Kidney (tissue), 14 donors: ENCODE results near the gene CCL5. TPM values are rescaled to one million over a fixed set of nuclear protein-coding genes. Genes with fewer than 3 reads are reported as not detected.

Experiments
- DNase-seq, 5 donors: peaks; one replicate each; pipeline ENCODE4 v3.0.0-alpha.2; 2013 to 2020
- FAIRE-seq: peaks from 2 replicates; lab custom pipeline; 2012; peaks lifted over from hg19 to GRCh38; lab: Jason Lieb, UNC
- H3K27ac ChIP-seq, 2 donors: one replicate each; pipeline ENCODE4 v1.7.0; 2013; ENCODE audit warnings: low read depth in 2 of 2, low read length in 2 of 2, inconsistent platforms in 1 of 2
- H3K27me3 ChIP-seq: one replicate; pipeline ENCODE4 v1.7.1; 2013; ENCODE audit warnings: low read length, inconsistent platforms; ENCODE audit not compliant: control insufficient read depth, insufficient read depth
- H3K36me3 ChIP-seq, 3 donors: one replicate each; pipeline versions ENCODE4 v1.7.0 to v1.7.1; 2013; ENCODE audit warnings: low read length in 3 of 3, control low read depth in 1 of 3, inconsistent platforms in 1 of 3; ENCODE audit not compliant: insufficient read depth in 3 of 3, control insufficient read depth in 2 of 3
- H3K4me1 ChIP-seq, 3 donors: one replicate each; pipeline versions ENCODE4 v1.7.0 to v1.7.1; 2013; ENCODE audit warnings: low read length in 3 of 3, inconsistent platforms in 1 of 3, low read depth in 1 of 3; ENCODE audit not compliant: control insufficient read depth in 2 of 3, insufficient read depth in 2 of 3
- H3K4me3 ChIP-seq, 3 donors: one replicate each; pipeline versions ENCODE4 v1.7.0 to v1.8.1; 2013; ENCODE audit warnings: low read length in 3 of 3, control low read depth in 1 of 3, inconsistent platforms in 1 of 3
- H3K9ac ChIP-seq, 3 donors: one replicate each; pipeline versions ENCODE4 v1.7.0 to v1.7.1; 2013; ENCODE audit warnings: low read length in 3 of 3, control low read depth in 1 of 3, inconsistent platforms in 1 of 3
- H3K9me3 ChIP-seq, 3 donors: one replicate each; pipeline versions ENCODE4 v1.7.0 to v1.7.1; 2013; ENCODE audit warnings: low read length in 3 of 3, control low read depth in 1 of 3, inconsistent platforms in 1 of 3; ENCODE audit not compliant: control insufficient read depth in 2 of 3, insufficient read depth in 1 of 3
- CTCF ChIP-seq: IDR thresholded peaks from 3 replicates; pipeline ENCODE4 v1.5.1; 2012; ENCODE audit warnings: mild to moderate bottlenecking, moderate library complexity, borderline replicate concordance; ENCODE audit not compliant: insufficient read depth; ENCODE audit errors: extremely low read depth
- intact Hi-C: fragments of 100-400 bp; cut with DNase I; formaldehyde crosslinking; loops from one replicate; pipeline ENCODE4 v1.11.1; 2022
- polyA plus RNA-seq: library from polyadenylated mRNA; stranded (reverse); fragments of 350-450 nt; fragmentation: Illumina TruSeq; extraction: RNeasy Lipid Tissue Mini Kit (QIAGEN cat#74804); gene quantifications from one replicate; pipeline ENCODE4 v1.2.3, GENCODE V29; 2014; ENCODE audit warnings: low read depth, low replicate concordance; ENCODE audit not compliant: insufficient read depth
- total RNA-seq: library from RNA; stranded (reverse); fragmentation: NEBNext Ultra II Directional; extraction: Animal tissue kit (Norgen Biotek cat#: 25700); gene quantifications from one replicate; pipeline ENCODE4 v1.2.1, GENCODE V29; 2021
- donor health status: control.
- donor health status: control.
- donor health status: control.
- donor health status: control.
- donor health status: control.
- donor health status: DM: yes; HTN: yes; CAD: no.
- donor health status: Normal renal cell carcinoma (clear cell type).

Gene CCL5
- total and polyA plus RNA-seq, 2 donors from 2014 or later: 4.2 to 10.3 TPM

DNA sequence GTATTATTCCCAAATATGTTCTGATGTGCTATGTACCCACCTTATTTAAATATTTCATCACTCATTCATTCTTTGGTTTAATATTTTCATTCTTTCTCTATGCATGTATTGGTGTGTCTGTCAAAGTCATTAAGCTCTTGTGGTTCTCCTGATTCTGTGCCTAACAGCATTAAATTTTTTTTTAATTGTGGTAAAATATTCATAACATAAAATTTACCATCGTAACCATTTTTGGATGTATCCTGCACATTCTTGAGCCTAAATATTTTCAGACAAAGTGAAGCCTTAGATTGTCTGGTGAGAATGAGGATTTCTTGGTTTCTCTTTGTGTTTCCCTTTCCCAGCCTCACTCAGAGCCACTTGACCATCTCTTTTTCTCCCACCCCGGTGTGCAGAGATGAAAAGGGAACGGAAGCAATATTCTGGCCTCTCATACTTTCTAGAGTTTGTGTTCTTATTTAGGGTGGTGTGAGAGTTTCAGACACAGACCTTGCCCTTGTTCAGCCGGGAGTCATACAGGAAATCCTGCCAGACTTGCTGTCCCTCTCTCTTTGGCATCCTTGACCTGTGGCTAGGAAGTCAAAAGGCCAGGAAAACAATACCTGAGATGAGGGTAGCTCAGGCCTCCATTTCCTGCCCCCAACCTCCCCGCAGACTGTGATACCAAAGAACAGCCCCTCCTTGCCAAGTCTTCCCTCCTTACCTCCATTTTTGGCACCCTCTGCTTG lies 4.9 kb downstream of the CCL5 start:
- Histone ChIP-seq H3K9ac (no peak overlapping the region), H3K4me3 (no peak overlapping the region), H3K4me1 (peaks cover 0 to 3% (median 0%) of the 10 kb centered on the region in 3 donors), H3K9me3 (no peaks in the 10 kb centered on the region), H3K27ac (no peak overlapping the region), H3K36me3 (no peaks in the 10 kb centered on the region), H3K27me3 (no peaks in the 10 kb centered on the region)
- FAIRE-seq (no peak), DNase-seq (no peak)
- intact Hi-C loops: no loop called here
- no peak for TF ChIP-seq CTCF

GRCh38 chr17:35872196-35872980 lies 7.8 kb downstream of the CCL5 start:
- DNase-seq (no peak), FAIRE-seq (no peak)
- Histone ChIP-seq H3K27ac (no peak overlapping the region), H3K36me3 (no peaks in the 10 kb centered on the region), H3K9ac (no peak overlapping the region), H3K4me1 (peaks cover 0 to 3% (median 0%) of the 10 kb centered on the region in 3 donors), H3K4me3 (no peak overlapping the region), H3K27me3 (no peaks in the 10 kb centered on the region), H3K9me3 (no peaks in the 10 kb centered on the region)
- intact Hi-C loops: no loop called here
- no peak for TF ChIP-seq CTCF

DNA sequence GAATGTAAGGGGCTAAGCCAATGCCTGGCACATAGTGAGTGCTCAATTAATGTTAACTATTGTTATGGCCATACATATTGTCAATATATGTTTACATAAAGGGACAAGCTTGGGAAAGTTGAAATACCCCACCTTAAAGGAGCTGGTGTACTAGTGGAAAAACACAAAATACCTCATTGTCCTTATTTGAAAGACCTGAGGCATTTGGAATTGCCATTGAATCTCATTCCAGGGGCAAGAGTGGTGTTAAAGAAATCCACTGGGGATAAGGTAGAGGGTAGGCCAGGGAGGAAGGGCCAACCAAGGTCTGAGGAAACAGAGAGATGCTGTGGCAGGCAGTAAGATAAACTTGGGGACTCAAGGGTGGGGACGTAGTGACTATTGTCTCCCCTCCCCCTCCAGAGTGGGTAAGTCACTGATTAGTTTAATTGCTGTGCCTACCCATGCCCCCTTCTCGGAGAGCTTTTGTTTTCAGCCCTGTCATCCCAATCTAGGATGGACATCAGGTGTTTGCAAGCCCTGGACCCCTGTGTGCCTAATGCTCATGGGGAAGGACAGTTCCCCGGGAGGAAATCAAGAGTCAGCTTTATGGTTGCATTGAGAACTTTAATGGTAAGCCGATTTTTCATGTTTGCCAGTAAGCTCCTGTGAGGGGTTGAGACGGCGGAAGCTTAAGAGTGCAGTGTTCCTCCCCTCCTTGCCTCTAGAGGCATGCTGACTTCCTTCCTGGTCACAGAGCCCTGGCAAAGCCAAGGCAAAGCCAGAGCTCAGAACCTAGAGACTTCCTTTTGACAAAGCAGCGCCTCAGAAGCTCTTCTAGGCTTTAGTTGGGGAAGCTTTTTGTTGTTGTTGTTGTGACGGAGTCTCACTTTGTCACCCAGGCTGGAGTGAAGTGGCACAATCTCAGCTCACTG lies 9.0 kb downstream of the CCL5 start:
- Histone ChIP-seq H3K4me3 (no peak overlapping the region), H3K4me1 (peaks cover 0 to 1% (median 0%) of the 10 kb centered on the region in 3 donors), H3K9ac (no peak overlapping the region), H3K27ac (no peak overlapping the region), H3K36me3 (no peaks in the 10 kb centered on the region), H3K9me3 (no peaks in the 10 kb centered on the region), H3K27me3 (no peaks in the 10 kb centered on the region)
- intact Hi-C loops: no loop called here
- no peak for FAIRE-seq
- no peak for TF ChIP-seq CTCF
- no peak for DNase-seq
